HG03135 (cell line): ENCODE data around the gene NOP10.

Experiments
- ATAC-seq: cut with Tn5 transposase; IDR thresholded peaks from one replicate; pipeline ENCODE4 v1.9.1; 2021; ENCODE audit warnings: mild to moderate bottlenecking, moderate library complexity; ENCODE audit not compliant: unreplicated experiment

The NOP10 gene

GRCh38 chr15:34334672-34335071, 8.3 kb downstream of the NOP10 start:
- ATAC-seq, result no peak

- no peak for ATAC-seq
Measured at GRCh38 chr15:34332553-34333120, 10.3 kb downstream of the NOP10 start.

GRCh38 chr15:34331809-34332208, 11.1 kb downstream of the NOP10 start:
- ATAC-seq, result no peak

- ATAC-seq, result no peak
Measured at GRCh38 chr15:34330279-34330678, 12.7 kb downstream of the NOP10 start.

GRCh38 chr15:34329006-34329405, 13.9 kb downstream of the NOP10 start:
- ATAC-seq, result no peak

- ATAC-seq, result no peak
Measured at GRCh38 chr15:34327906-34328305, 15.0 kb downstream of the NOP10 start.

- no peak for ATAC-seq
Measured at GRCh38 chr15:34325368-34325767, 17.6 kb downstream of the NOP10 start.

- ATAC-seq, result no peak
Measured at GRCh38 chr15:34324933-34325332, 18.0 kb downstream of the NOP10 start.

GRCh38 chr15:34323217-34323616, 19.7 kb downstream of the NOP10 start:
- ATAC-seq, result no peak

GRCh38 chr15:34318277-34319079, 24.5 kb downstream of the NOP10 start:
- peak; percentile 65 for ATAC-seq

GRCh38 chr15:34314491-34315490, 28.1 kb downstream of the NOP10 start:
- no peak for ATAC-seq

GRCh38 chr15:34311563-34311962, 31.4 kb downstream of the NOP10 start:
- no peak for ATAC-seq

- no peak for ATAC-seq
Measured at GRCh38 chr15:34304613-34305012, 38.3 kb downstream of the NOP10 start.

GRCh38 chr15:34301058-34301457, 41.9 kb downstream of the NOP10 start:
- no peak for ATAC-seq

- ATAC-seq, result no peak
Measured at GRCh38 chr15:34297059-34297458, 45.9 kb downstream of the NOP10 start.

- ATAC-seq, result no peak
Measured at GRCh38 chr15:34292621-34293020, 50.3 kb downstream of the NOP10 start.
